ENCODE data around the gene ELOVL7. TPM values are rescaled to one million over a fixed set of nuclear protein-coding genes. Genes with fewer than 3 reads are reported as not detected.

The ELOVL7 gene
- total and polyA plus RNA-seq, 2 of the 8 experiments (the other 6 are each of a cell fraction or from before 2014, with no cell fraction given) = 3.1 to 5.1 TPM

DNA sequence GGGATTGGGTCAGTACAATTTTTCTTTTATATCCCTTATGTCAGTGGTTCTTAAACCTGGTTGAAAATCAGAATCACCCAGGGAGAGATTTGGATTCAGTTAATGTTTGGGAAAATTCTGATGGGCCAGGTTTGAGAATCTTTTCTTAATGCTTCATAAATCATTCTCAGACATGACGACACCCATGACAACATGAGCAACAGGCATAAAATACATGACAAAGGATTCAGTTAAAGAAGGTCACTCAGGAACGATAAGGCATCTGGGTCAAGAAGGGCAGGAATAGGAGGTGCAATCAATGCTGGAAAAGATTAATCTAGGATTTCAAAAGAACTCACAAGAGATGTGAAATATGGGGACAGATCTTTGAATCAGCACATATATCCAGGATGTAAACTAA lies 41.8 kb downstream of the ELOVL7 start (continued):
- no peak for TF ChIP-seq SRF (IDR thresholded peaks at IDR 0.05; ENCODE audit: low read depth, low read length)
